D721Med (cell line): ENCODE data around the gene EHMT1.
"Not testable (repeated sequence)": the region's sequence is repeated elsewhere in the genome, so short reads cannot be mapped to it uniquely, and the experiment has no call there.

ENCODE experiments used
- DNase-seq: peaks from one replicate; pipeline ENCODE4 v3.0.0; 2011; ENCODE audit warnings: low spot score; ENCODE audit not compliant: insufficient read length
- FAIRE-seq: peaks from 2 replicates; lab custom pipeline; 2011; peaks lifted over from hg19 to GRCh38; lab: Jason Lieb, UNC
- CTCF ChIP-seq: IDR thresholded peaks from 2 replicates; pipeline ENCODE4 v1.5.1; 2012; ENCODE audit warnings: mild to moderate bottlenecking, control low read depth; ENCODE audit not compliant: insufficient read depth; ENCODE audit errors: missing control alignments

EHMT1 gene

GRCh38 chr9:137802521-137803243 is 183.9 kb downstream of the EHMT1 start:
- FAIRE-seq (no peak), DNase-seq (no peak)
- TF ChIP-seq CTCF: no peak

GRCh38 chr9:137804908-137805630 is 186.3 kb downstream of the EHMT1 start:
- no peak for FAIRE-seq
- no peak for TF ChIP-seq CTCF
- no peak for DNase-seq

- DNase-seq (no peak), FAIRE-seq (no peak)
- TF ChIP-seq CTCF: no peak
These were observed 189.2 kb downstream of the EHMT1 start for GRCh38 chr9:137807721-137808703.

- FAIRE-seq (no peak), DNase-seq (no peak)
- no peak for TF ChIP-seq CTCF
These were observed 190.3 kb downstream of the EHMT1 start for GRCh38 chr9:137809040-137809576.

GRCh38 chr9:137809726-137810450 is 191.1 kb downstream of the EHMT1 start:
- not testable (repeated sequence) for DNase-seq, FAIRE-seq

- no peak for TF ChIP-seq CTCF
- DNase-seq (no peak), FAIRE-seq (no peak)
These were observed 192.6 kb downstream of the EHMT1 start for GRCh38 chr9:137811283-137811870.
